ENCODE data around the gene CASK.

Gene CASK

GRCh38 chrX:41923978-41924683 lies 777 bp upstream of the CASK start:
- peak overlapping the region; percentile 63 for H3K4me3 ChIP-seq (ENCODE audit: low read length)
- TF ChIP-seq, protein P1, sequence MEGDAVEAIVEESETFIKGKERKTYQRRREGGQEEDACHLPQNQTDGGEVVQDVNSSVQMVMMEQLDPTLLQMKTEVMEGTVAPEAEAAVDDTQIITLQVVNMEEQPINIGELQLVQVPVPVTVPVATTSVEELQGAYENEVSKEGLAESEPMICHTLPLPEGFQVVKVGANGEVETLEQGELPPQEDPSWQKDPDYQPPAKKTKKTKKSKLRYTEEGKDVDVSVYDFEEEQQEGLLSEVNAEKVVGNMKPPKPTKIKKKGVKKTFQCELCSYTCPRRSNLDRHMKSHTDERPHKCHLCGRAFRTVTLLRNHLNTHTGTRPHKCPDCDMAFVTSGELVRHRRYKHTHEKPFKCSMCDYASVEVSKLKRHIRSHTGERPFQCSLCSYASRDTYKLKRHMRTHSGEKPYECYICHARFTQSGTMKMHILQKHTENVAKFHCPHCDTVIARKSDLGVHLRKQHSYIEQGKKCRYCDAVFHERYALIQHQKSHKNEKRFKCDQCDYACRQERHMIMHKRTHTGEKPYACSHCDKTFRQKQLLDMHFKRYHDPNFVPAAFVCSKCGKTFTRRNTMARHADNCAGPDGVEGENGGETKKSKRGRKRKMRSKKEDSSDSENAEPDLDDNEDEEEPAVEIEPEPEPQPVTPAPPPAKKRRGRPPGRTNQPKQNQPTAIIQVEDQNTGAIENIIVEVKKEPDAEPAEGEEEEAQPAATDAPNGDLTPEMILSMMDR (IDR thresholded peaks at IDR 0.05; ENCODE audit: insufficient read depth, low read depth, low read length, missing control alignments) = no peak
- peak; percentile 74 for DNase-seq (ENCODE audit: low read depth)

GRCh38 chrX:41922431-41923151 lies 763 bp downstream of the CASK start:
- H3K4me3 ChIP-seq (ENCODE audit: low read length) = peak overlapping the region; percentile 67
- peak; percentile 6 for DNase-seq (ENCODE audit: low read depth)
- TF ChIP-seq, protein P1 (IDR thresholded peaks at IDR 0.05; ENCODE audit: insufficient read depth, low read depth, low read length, missing control alignments) = no peak

GRCh38 chrX:41921492-41922430 lies 1.6 kb downstream of the CASK start:
- H3K4me3 ChIP-seq (ENCODE audit: low read length) = peak overlapping the region; percentile 67
- TF ChIP-seq, protein P1 (IDR thresholded peaks at IDR 0.05; ENCODE audit: insufficient read depth, low read depth, low read length, missing control alignments) = no peak
- peak; percentile 80 for DNase-seq (ENCODE audit: low read depth)

GRCh38 chrX:41919870-41920269 lies 3.5 kb downstream of the CASK start:
- TF ChIP-seq, protein P1 (IDR thresholded peaks at IDR 0.05; ENCODE audit: insufficient read depth, low read depth, low read length, missing control alignments) = no peak
- H3K4me3 ChIP-seq (ENCODE audit: low read length) = no peak overlapping the region
- no peak for DNase-seq (ENCODE audit: low read depth)

DNA sequence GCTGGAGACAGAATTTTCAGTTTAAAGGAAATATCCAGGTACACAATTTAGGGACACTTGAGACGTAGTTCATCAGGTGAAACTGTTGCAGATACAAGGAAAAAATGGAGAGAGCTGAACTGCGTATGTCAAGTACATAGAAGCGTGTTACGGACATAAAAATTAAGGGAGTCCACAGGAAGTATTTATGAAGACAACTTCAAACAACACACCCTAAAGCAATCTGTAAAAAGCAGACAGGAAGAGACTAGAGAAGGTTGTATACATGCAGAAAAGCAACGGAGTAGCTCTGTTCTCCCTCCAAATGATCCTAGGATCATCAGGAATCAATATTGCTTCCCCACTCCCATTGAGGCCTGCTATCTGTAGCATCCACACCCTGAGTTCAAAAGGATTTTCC lies 5.8 kb downstream of the CASK start:
- H3K4me3 ChIP-seq (ENCODE audit: low read length) = no peak overlapping the region
- no peak for DNase-seq (ENCODE audit: low read depth)
- TF ChIP-seq, protein P1 (IDR thresholded peaks at IDR 0.05; ENCODE audit: insufficient read depth, low read depth, low read length, missing control alignments) = no peak

DNA sequence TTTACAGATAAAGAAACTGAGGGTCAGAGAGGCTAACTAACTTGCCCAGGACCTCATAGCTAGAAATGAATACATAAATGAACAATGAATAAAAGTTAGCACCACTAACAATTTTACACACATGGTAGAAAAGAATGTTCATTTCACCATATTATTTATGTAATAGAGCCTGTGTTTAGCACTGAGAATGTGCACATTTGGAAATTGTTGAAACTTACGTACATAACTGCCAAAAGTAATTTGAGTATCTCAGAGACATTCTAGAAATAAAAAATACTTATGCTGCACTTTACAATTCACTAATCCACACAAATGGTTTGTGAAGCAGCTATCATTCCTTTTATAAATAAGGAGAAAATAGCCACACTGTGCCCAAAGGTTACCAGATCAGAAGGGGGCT lies 9.9 kb downstream of the CASK start:
- DNase-seq (ENCODE audit: low read depth) = no peak
- TF ChIP-seq, protein P1 (IDR thresholded peaks at IDR 0.05; ENCODE audit: insufficient read depth, low read depth, low read length, missing control alignments) = no peak
- no peak overlapping the region for H3K4me3 ChIP-seq (ENCODE audit: low read length)
